GM18507 (cell line): ENCODE measurements around the gene SHE.

Experiments used
- DNase-seq: peaks from one replicate; pipeline ENCODE4 v3.0.0; 2011; ENCODE audit warnings: low read depth; ENCODE audit not compliant: insufficient read length; ENCODE audit errors: extremely low spot score
- FAIRE-seq: peaks from 2 replicates; lab custom pipeline; 2011; peaks lifted over from hg19 to GRCh38; lab: Jason Lieb, UNC

Gene SHE

DNA sequence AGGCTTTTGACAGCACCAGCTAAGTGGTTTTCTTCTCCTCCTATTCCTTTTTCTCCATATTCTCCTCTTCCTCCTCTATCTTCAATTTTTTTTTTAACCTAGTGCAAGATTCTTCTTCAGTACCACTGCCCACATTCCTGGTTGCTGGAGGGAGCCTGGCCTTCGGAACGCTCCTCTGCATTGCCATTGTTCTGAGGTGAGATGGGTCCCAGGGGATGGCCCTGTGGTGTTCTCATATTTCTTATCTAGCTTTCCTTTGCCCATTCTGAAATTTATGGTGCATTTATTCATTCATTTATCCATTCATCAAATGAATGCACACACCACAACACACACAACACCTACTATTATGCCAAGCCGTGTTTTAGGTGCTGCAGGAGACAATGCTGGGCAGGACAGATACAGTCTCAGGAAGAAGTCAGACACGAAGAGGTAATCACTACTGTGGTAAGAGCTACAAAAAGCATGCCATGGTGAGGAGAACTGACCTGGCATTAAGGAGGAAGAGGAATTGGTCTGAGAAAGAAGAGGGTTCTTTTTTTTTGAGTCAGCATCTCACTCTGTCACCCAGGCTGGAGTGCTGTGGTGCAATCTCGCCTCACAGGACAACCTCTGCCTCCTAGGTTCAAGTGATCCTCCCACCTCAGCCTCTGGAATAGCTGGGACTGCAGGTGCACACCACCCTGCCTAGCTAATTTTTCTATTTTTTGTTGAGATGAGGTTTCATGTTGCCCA, 47.7 kb downstream of the SHE start:
- FAIRE-seq (no peak), DNase-seq (no peak)

- FAIRE-seq (no peak), DNase-seq (no peak)
These were observed 48.4 kb downstream of the SHE start for GRCh38 chr1:154453574-154454352.

DNA sequence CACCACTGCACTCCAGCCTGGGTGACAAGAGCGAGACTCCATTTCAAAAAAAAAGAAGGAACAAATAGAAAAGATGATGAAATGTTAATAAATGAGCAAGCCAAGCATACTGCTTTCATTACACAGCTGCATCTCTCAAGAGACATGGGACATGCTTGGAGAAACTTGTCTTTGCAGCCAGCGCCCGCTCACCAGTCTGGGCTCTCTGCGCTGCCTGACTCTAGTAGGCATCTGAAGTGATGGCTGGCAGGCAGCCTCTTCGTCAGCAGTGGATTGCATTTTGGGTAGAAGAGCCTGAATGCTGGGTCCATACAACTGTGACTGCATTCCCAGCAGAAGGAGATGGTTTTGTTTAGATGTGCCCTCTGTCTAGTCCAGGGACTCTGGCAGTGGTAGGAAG, 49.1 kb downstream of the SHE start:
- FAIRE-seq (no peak), DNase-seq (no peak)

DNA sequence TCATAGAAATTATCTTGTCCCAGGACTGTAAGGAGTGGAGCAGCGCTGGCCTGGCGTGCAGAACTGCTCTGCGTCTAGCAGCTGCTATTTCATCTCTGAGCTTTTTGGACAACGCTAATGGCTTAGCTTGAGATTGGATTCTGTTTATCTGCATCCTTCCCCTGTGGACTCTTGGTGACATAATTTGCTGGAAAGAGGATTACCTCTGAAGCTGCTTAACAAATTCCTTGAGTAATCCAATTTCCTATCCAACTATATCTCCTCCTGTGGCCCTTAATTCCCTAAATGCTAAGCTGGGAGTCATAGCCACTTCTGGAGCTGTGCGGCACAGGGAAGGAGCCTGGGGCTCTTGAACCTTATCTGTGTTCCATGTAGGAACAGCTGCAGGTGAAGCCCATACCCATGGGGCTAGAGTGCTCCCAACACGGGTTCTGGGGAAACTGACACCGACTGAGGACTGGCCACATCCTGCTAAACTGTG, 53.8 kb downstream of the SHE start:
- FAIRE-seq = no peak
- DNase-seq = no peak

DNA sequence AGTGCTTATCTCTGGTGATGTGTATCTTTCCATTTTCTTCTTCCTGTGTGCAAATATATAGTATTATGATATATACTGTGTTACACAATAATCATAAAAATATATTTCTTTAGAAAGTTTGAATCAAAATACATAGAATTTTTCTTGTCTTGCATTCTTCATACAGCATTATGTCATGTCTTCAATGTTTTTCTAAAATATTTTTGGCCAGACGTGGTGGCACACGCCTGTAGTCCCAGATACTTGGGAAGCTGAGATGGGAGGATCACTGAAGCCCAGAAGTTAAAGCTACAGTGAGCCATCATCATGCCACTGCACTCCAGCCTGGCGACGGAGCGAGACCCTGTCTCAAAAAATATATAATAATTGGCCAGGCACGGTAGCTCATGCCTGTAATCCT, 55.4 kb downstream of the SHE start:
- DNase-seq (no peak), FAIRE-seq (no peak)

GRCh38 chr1:154446292-154446691, 55.9 kb downstream of the SHE start:
- DNase-seq = no peak
- no peak for FAIRE-seq

- FAIRE-seq (peak; percentile 81), DNase-seq (peak; percentile 60)
These were observed 57.2 kb downstream of the SHE start for GRCh38 chr1:154445040-154445472.

DNA sequence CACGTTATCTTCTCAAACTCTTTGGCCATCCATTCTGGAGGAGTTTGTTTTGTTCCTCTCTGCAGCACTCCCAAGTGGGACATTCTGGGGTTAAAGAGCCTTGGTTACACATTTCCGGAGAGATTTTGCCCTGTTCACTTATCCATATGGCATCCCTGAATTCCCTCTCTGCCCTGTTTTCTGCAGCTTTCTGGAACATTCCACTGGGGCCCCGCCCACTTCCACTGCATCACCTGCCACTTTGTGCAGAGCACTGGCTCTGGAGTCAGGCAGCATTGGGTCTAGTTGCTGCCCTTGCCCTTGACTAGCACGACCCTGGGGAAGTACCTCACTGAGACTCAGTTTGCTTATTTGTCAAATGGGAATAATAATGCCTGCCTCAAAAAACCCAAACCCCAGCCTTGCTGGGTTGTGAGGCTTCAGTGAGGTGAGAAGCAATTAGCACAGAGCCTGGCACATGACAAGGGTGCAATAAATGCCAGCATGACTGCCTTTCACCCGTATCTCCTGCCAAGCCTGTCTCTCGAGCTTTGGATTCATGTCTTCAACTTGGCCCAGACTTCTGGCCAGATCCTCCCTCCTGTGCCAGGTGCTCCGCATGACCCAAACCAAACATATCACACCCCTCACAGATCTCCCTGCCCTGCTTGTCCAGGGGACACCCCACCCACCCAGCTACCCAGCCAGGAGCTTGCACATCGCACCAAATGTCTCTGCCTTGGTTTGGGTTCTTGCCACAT, 58.8 kb downstream of the SHE start:
- DNase-seq (no peak), FAIRE-seq (no peak)

GRCh38 chr1:154442006-154442740, 60.0 kb downstream of the SHE start:
- DNase-seq (no peak), FAIRE-seq (no peak)

- no peak for FAIRE-seq
- no peak for DNase-seq
These were observed 60.8 kb downstream of the SHE start for GRCh38 chr1:154441241-154441888.

GRCh38 chr1:154440036-154440804, 62.0 kb downstream of the SHE start:
- FAIRE-seq (peak; percentile 46), DNase-seq (no peak)

GRCh38 chr1:154436433-154436832, 65.8 kb downstream of the SHE start:
- no peak for FAIRE-seq
- DNase-seq = no peak

- FAIRE-seq (no peak), DNase-seq (no peak)
These were observed 66.5 kb downstream of the SHE start for GRCh38 chr1:154435599-154436200.

GRCh38 chr1:154434346-154435085, 67.7 kb downstream of the SHE start:
- no peak for DNase-seq
- no peak for FAIRE-seq

- no peak for FAIRE-seq
These were observed 68.9 kb downstream of the SHE start for GRCh38 chr1:154433161-154433764.

DNA sequence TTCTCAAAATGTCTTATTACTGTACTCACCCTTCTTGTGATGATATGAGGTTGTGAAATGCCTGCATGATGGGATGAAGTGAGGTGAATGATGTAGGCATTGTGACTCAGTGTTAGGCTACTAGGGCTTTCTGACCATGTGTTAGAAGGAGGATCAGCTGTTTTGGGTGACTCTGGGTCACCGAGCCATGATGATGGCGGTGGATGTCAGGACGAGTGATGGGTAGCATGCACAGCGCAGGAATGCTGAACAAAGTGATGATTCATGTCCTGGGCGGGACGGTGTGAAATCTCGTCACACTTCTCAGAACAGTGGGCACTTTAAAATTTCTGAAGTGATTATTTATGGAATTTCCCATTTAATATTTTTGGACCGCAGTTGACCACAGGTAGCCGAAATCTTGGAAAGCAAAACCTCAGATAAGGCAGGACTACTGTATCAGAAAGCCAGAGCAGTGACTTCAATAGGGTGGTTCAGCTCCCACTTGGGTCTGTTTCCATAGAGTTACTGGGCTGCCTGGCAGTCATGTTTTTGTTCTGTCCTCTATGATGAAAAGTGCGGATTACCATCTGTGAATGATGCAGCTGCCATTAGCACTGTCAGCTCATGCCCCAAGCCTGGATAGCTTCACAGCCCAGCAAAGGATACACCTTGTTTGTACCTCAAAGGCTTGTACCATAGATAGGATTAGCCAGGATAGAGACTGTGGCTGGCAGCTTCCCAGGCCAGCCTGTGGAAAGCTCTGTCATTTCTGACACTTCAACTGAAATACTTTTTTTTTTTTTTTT, 70.4 kb downstream of the SHE start:
- DNase-seq (no peak), FAIRE-seq (no peak)

More at GRCh38 chr1:154433161-154433764, 68.9 kb downstream of the SHE start:
- DNase-seq = no peak
